SK-N-SH treated with all-trans-retinoic acid at 6 μM for 48 hours (cell line): Measurements from ENCODE around the gene FOXF1.

Experiments used
- ARNTL ChIP-seq: fragments of 450-650 bp; formaldehyde crosslinking; IDR thresholded peaks from 2 replicates; pipeline ENCODE4 v1.5.0; 2020; ENCODE audit warnings: low read depth, mild to moderate bottlenecking, moderate library complexity, borderline replicate concordance
- CSDC2 ChIP-seq: fragments of 250-450 bp; sonication (Bioruptor Pico); IDR thresholded peaks from 2 replicates; pipeline ENCODE4 v1.5.0; 2020; ENCODE audit warnings: mild to moderate bottlenecking, moderate library complexity
- ESRRG ChIP-seq: fragments of 250-450 bp; sonication (Bioruptor Pico); IDR thresholded peaks from 2 replicates; pipeline ENCODE4 v1.6.1; 2021; ENCODE audit warnings: mild to moderate bottlenecking
- ISL1 ChIP-seq: fragments of 250-450 bp; sonication (Bioruptor Pico); IDR thresholded peaks from 2 replicates; pipeline ENCODE4 v2.1.2; 2022; ENCODE audit warnings: mild to moderate bottlenecking, moderate library complexity
- PATZ1 ChIP-seq: fragments of 250-450 bp; sonication (Bioruptor Pico); IDR thresholded peaks from 2 replicates; pipeline ENCODE4 v1.8.0; 2020; ENCODE audit warnings: mild to moderate bottlenecking, moderate library complexity, borderline replicate concordance
- TOX ChIP-seq: fragments of 250-450 bp; sonication (Bioruptor Pico); IDR thresholded peaks from 2 replicates; pipeline ENCODE4 v1.8.0; 2021; ENCODE audit warnings: mild to moderate bottlenecking, moderate library complexity, borderline replicate concordance
- ZFP3 ChIP-seq: fragments of 250-450 bp; sonication (Bioruptor Pico); IDR thresholded peaks from 2 replicates; pipeline ENCODE4 v1.5.0; 2020; ENCODE audit warnings: mild to moderate bottlenecking, moderate library complexity
- ZFP30 ChIP-seq: fragments of 450-650 bp; formaldehyde crosslinking; IDR thresholded peaks from 2 replicates; pipeline ENCODE4 v1.5.0; 2022; ENCODE audit warnings: mild to moderate bottlenecking, moderate library complexity
- ZNF565 ChIP-seq: fragments of 450-650 bp; formaldehyde crosslinking; conservative IDR thresholded peaks from 2 replicates; pipeline ENCODE4 v1.5.0; 2020; ENCODE audit warnings: low read depth, mild to moderate bottlenecking, moderate library complexity
- TF ChIP-seq, protein P1 (sequence below): fragments of 250-450 bp; sonication (Bioruptor Pico); IDR thresholded peaks from 2 replicates; pipeline ENCODE4 v1.8.0; 2021; ENCODE audit warnings: low read depth, mild to moderate bottlenecking, moderate library complexity, borderline replicate concordance

GRCh38 chr16:86481607-86482006 lies 28.7 kb upstream of the FOXF1 start:
- TF ChIP-seq CSDC2 (CRISPR knock-in tag) = no peak
- TF ChIP-seq ESRRG (CRISPR knock-in tag) = no peak
- no peak for TF ChIP-seq ZFP3 (CRISPR knock-in tag)
- no peak for TF ChIP-seq PATZ1
- no peak for TF ChIP-seq ARNTL (CRISPR knock-in tag)
- TF ChIP-seq, protein P1, sequence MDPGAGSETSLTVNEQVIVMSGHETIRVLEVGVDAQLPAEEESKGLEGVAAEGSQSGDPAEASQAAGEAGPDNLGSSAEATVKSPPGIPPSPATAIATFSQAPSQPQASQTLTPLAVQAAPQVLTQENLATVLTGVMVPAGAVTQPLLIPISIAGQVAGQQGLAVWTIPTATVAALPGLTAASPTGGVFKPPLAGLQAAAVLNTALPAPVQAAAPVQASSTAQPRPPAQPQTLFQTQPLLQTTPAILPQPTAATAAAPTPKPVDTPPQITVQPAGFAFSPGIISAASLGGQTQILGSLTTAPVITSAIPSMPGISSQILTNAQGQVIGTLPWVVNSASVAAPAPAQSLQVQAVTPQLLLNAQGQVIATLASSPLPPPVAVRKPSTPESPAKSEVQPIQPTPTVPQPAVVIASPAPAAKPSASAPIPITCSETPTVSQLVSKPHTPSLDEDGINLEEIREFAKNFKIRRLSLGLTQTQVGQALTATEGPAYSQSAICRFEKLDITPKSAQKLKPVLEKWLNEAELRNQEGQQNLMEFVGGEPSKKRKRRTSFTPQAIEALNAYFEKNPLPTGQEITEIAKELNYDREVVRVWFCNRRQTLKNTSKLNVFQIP = no peak
- TF ChIP-seq ZFP30 (CRISPR knock-in tag) = no peak
- TF ChIP-seq ZNF565 (CRISPR knock-in tag) = no peak
- no peak for TF ChIP-seq ISL1
- TF ChIP-seq TOX = no peak
